GM19395 (cell line): ENCODE measurements around the gene TBC1D22B.

Experiments
- ATAC-seq: cut with Tn5 transposase; IDR thresholded peaks from one replicate; pipeline ENCODE4 v1.9.1; 2021; ENCODE audit warnings: mild to moderate bottlenecking, moderate library complexity; ENCODE audit not compliant: unreplicated experiment

The TBC1D22B gene

DNA sequence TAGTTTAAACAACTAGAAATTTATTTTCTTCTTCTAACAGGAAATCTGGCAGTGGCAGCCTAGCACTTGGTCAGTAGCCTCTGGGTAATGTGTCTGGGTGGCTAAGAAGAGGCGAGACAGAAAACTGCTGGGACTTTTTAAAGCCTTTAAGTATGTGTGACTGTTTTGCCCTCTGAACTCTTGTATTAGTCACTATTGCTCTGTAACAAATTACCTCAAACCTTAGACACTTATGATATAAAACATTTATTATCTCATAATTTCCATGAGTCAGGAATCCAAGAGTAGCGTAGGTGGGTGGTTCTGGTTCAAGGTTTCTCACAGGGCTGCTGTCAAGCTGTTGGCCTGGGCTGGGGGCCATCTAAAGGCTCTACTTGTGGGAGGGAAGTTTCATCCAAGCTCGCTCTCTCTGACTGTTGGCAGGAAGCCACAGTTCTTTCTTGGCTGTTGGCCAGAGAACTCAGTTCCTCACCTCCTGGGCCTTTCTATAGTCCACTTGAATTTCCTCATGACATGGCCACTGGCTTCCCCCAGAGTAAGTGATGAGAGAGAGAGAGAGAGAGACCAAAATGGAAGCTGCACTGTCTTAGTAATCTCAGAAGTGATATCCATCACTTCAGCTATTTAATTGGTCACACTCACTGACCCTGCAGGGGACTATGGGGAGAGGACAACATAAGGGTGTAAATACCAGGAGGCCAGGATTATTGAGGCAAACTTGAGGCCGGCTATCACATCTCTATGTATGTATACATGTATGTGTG lies 17.4 kb upstream of the TBC1D22B start:
- peak; percentile 73 for ATAC-seq

DNA sequence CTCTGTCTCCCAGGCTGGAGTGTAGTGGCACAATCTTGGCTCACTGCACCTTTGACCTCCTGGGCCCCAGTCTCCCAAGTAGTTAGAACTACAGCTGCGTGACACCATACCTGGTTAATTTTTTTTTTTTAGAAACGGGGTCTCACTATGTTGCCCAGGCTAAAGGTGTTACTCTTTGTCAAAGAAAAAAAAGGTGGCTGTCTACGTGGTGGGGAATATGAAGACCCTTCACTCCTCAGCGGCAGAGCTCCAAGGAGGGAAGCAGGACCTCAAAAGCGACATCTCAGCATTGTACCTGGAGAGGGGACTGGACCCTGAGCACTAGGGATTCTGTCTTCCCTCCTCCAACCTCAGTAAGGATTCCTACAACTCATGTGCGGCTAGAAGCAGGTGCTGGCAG lies 16.4 kb upstream of the TBC1D22B start:
- no peak for ATAC-seq

DNA sequence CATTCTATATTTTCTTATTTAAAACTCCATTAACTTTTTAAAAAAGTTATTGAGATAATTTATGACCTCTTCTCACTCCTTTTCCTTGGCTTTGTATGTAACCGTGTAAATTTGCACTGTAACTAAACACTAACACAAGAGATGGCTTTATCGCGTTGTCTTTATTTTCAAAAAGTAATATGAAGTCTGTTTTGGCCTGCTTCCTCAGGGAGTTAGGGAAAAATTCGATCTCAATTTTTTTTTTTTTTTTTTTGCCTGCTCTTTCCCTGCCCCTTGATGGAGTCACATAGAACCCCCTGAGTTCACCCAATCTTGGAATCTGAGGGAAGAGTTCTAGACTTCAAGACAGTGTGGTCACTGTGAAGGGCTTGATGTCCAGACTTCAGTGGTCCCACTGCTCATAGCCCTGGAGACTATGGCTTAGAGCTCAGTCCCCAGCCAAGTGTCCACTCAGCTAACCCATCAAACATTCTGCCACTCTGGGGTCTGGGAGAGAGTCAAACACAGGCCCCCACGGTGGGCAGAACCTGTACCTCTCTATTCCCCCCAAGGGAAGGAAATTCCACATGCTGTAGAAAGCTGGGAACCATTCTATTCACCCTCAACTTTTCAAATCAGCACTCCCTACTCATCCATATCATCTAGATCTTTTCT lies 15.7 kb upstream of the TBC1D22B start:
- no peak for ATAC-seq

DNA sequence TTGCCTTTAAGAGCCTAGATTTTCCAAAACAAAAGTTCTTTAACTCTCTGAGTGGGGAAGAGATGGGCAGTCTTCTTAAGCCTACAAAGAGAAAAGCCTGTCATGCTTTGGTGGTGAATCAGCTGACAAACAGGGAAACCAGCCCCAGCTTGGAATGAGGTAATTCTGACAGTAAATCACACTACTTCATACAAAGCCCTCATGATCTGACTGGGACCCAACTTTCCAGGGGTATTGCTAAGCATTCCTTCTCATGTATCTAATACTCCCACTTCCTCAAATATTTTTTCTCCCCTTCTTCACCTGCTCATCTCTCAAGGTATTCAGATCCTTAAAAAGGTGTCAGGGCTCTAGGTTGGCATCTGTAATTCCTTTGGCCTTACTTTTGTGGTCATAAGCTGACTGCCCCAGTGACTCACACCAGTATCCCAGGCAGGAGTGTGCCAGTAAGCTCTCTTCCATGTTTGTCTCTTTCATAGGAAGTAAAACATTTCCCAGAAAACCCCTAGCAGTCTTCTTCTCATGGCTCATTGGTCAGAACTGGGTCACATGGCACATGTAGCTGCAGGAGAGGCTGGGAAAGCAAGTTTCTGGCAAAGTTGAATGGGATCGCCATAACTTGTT lies 15.0 kb upstream of the TBC1D22B start:
- ATAC-seq = no peak

DNA sequence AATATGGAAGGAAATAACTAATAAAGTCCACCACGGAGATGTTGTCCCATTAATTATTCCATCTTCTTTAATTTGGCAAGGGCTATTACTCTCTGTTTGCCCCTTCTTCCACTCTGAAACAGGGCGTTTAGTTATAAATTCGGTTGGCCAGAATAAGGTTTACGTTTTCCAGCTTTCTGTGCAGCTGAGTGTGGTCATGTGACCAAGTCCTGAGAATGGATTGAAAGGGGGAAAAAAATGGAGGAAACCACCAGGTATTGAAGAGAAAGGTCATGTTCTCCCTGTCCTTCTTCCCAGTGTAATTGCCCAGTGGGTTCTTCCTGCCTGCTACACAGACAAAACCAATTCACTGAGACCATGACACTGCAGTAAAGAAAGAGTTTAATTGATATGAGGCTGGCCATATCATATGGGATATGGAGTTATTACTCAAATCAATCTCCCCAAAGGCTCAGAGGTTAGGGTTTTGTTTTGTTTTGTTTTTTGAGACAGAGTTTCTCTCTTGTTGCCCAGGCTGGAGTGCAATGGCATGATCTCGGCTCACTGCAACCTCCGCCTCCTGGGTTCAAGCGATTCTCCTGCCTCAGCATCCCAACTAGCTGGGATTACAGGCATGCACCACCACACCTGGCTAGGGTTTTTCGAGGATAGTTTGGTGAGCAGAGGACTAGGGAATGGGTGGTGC lies 14.3 kb upstream of the TBC1D22B start:
- ATAC-seq = no peak

DNA sequence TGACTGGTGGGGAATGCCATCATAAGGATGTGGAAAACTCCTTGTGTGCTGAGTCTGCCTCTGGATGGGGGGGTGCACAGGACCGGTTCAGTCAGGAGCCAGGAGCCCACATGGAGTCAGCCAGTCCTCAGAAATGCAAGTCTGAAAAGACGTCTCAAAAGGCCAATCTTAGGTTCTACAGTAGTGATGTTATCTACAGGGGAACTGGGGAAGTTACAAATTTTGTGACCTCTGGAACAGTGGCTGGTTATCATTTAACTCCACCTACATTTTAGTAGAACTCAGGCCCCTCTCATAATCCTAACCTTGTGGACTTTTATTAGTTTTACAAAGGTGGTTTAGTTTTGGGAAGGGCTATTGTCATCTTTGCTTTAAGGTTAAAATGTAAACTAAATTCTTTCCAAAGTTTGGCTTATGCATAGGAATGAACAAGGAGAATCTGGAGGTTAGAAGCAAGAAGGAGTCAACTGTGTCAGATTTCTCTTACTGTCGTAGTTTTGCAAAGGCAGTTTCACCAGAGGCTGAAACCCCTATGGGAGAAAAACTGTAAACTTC lies 13.7 kb upstream of the TBC1D22B start:
- no peak for ATAC-seq

DNA sequence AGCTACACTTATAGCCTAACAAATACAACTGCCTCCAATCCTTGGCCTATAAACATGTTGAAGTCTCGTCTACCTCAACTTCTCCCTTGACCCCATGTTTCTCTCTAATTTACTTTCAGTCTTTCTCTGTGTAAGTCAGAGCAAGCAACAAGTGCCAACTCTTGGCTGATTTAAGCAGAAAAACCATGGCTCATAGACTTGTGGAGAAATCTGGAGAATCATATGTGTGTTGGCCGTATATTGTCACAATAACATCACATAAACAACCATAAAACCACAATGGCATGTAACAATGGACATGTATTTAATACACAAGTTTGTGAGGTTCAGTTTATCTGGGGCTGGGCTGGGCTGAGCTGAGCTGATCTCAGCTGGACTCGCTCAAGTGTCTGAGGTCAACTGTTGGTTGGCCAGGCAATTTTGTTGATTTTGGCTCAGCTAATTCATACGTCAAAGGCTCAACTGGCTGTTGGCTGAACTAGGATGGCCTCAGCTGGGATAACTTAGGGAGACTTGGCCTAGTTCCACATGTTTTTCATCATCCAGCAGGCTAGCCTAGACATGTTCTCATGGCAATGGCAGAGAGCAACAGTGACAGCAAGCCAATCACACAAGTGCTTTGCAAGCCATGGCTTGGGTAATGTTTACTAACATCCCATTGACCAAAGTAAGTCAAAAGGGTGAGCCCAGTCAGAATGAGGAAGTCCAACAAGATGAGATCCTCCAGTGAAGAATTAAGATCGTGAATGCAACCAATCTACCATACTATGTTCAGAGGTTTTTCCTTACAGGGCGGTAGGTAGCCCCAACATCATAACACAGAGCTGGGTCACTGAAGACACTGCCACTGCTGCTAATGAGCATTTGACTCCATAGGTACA lies 12.9 kb upstream of the TBC1D22B start:
- ATAC-seq = no peak

DNA sequence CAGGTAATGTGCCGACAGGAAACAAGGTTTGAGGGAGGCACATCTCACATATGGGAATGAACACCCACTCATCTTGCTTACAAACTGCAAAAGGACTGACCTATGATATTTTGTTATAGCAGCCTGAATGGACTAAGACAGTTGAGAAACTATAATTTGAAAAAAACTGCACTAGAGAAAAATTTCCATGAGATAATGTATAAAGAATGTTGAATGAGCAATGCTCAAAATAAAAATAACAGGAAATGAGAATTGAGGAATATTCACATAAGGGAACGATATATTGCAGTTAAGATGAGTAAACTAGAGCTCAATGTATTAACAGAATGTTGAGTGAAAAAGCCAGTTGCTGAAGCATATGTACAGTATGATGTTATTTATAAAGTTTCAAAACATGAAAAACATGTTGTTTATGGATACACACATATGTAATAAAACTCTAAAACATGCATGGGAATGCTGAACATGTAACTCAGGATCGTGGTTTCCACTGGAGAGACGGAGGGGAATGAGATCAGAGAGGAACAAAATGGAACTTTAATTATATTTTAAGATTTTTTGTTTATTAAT lies 6.3 kb upstream of the TBC1D22B start:
- no peak for ATAC-seq

DNA sequence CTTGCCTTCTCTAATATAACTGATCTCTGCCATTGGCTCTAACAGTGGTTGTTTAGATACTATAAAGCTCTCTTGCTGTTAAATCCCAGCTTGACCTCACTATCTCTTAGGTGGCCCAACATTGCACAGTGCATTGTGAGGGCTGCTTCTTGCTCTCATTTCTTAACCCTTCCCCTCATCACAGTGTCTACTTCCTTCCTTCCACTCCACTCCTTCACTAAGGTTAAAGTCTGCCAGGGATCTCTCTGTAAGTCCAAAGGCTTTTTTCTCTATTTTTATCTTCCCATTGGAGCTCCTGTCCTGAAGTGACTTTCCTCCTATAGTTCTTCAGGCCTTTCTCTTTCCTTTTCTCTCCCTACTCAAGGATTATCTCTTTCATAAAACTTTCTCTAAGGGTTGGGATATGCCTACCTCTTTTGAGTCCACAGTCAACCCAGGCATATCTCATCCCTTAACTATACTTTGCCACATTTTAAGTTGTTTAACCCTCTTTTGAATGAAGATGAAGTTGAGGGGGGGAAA lies 4.0 kb upstream of the TBC1D22B start:
- no peak for ATAC-seq

DNA sequence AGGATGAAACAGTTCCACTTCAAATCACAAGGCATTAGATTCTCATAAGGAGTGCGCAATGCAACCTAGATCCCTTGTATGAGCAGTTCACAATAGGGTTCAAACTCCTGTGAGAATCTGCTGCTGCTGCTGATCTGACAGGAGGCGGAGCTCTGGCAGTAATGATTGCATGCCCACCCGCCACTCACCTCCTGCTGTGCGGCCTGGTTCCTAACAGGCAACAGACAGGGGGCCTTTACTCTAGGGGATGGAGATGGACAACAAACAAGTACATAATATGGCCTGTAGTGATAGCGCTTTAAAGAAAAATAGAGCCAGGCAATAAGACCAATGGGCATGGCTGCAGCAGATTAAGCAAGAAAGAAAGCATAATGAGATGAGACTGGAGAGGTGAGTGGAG lies 2.7 kb upstream of the TBC1D22B start:
- no peak for ATAC-seq

DNA sequence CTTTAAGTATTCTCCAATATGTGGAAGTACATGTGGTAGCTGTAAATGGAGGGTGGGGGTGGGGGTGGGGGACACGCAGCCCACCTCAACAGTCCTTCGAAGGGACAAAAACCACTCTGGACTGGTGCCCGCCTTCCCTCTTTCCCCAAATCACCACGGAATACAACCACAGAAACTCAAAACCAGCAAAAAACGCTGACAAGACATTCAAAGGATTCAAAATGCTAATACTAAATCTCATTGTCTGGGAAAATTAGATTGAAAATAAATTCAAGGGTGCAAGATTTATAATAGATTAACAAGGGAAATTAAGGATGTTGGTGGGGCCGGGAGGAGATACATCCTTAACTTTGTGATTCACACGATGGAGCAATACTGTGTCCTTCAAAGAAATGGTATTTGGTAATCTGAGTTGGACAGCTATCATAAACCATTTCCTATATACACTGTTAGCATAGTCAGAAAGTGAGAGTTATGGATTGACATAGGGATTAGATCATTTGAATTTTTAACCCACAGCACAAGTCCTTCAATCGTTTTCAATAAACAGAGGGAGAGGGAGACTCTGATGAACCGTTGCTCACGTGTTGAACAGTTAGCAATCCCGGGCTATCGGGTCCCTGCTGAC lies 766 bp upstream of the TBC1D22B start:
- ATAC-seq = no peak

DNA sequence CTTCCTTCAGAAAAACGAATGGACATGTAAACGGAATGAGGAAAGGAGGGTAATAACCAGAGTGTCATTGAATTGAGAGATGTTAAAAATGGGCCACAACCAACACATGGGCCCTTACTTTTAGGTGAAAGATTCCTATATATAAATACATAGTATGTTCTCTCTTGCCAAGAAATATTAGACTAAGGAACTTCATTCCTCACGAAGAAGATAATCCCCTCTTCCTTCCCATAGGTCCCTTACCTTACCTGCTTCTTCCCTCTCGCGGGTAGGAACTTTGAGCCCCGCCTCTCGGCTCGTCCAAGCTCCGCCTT lies 295 bp upstream of the TBC1D22B start:
- ATAC-seq = no peak

DNA sequence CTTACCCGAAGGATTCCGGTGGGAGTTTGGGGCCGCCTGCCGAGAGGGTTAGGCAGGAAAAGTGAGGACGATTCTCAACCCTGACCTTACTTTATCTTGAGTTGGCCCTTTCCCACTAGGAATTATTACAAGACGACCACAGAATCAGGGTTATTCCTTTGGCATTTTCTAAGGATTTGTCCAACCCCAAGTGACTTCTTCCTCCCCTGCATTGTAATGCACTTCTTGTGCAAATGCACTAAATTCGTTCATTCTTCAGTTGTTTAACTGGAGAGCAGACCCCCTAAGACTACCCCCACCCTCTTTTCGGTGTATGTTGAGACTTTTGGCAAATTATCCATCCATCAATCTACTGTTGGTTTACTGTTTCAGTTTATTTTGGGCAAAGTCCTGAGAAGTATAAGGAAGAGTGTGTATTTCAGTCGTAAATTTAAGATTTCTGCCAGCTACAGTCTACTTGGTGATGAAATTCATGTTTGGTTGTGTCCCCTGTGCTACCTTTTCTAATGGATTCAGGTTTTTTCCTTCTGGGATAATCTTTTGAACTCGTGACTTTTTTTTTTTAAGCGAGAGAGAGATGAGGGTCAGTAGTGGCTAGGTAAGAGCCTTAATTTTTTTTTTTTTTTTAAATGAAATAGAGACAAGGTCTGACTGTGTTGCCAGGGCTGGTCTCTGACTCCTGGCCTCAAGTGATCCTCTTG lies 983 bp downstream of the TBC1D22B start:
- no peak for ATAC-seq

DNA sequence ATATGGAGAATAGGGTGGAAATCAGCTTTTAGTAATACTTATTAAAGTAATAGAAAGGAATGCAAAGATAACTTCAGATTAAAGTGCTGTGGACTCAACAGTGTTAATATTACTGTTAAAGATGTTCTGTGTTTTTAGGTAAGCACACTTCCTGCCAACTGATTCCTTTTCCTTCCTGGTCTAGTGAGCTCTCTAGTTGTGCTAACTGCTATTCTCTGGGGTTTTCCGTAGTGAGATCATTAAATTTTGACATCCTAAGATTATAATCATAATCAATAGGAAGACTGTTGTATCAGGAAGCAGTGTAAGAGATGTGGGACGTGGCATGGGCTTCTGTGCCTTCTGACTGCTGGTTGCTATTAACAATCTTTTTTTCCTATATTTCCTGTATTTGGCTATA lies 1.6 kb downstream of the TBC1D22B start:
- ATAC-seq = no peak

DNA sequence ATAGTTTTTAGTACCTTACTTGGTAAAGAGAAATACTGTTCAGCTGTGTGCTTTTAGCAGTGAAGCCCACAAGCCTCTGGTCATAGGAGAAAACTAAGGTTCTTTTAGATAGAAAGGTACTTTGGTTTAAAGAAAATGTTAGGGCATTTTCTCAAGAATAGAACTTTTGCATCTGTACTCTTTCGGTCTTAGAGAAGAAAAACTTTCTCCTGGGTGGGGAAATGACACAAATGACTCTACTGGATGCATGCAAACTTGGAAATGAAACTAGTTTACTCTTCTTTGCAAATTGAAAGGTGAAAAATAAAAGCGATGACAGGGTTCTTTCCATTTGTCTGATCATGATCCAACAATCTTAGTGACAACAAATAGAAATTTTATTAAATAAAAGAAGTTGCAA lies 2.5 kb downstream of the TBC1D22B start:
- ATAC-seq = no peak

DNA sequence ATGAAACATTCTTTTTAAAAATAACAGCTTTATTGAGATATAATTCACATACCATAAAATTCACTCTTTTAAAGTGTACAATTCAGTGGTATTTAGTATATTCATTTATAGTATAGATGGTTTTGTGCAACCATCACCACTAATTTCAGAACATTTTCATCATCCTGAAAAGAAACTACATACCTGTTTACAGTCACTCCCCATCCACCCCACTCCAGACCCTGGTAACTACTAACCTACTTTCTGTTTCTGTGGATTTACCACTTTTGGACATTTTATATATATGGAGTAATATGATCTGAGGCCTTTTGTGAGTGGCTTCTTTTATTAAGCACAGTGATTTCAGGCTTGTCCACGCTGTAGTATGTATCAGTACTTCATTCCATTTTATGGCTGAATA lies 2.9 kb downstream of the TBC1D22B start:
- ATAC-seq = no peak

DNA sequence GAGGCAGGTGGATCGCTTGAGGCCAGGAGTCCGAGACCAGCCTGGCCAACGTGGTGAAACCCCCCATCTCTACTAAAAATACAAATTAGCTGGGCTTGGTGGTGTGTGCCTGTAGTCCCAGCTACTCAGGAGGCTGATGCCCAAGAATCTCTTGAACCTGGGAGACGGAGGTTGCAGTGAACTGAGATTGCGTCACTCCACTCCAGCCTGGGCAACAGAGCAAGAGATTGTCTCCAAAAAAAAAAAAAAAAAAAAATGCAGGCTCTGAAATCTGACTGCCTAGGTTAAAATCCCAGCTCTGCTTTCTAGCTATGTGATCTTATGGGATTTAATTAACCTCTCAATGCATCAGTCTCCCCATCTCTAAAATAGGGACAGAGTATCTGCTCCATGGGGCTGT lies 3.6 kb downstream of the TBC1D22B start:
- no peak for ATAC-seq

DNA sequence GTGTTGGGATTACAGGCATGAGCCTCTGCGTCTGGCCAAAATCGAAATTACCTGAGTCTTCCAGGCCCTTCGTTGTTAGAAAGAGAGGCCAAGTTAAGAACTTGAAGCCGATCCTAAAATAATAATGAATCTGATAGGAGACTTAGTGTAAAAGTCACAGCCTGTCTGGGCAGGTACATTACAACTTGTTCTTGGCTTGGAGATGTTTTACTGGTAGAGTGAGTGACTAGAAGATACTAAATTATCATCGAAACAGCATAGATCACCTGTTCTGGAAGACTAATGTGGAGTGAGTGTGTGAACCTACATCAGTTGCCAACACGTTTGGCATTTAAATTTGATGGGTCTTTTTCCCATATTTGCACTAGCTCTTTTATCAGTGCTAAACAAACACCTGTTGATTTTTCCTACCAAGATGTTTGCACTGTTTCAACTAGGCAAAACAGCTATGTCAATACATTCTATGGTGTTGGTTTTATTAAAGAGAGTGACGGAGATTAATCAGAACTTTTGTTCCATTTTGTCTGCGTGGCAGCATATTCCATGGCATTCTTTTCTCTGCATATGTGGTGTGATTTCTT lies 5.0 kb downstream of the TBC1D22B start:
- no peak for ATAC-seq

DNA sequence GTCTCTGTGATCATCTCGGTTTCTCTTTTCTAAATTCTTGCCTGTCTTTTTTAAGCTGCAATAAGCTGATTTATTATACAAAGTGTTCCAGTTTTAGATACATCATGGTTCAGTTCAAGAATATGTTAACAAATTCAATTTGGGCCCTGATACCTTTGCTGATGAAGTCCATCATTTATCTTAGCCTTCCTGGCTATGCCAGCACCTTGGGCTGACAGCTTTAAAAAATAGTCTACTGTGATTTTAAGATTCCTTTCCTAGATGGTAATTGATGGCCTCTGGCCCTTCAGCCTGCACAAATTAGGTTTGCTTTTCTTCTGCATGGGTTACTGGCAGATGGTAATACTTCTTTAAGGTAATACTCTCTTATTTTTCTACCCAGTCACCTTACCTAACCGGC lies 7.4 kb downstream of the TBC1D22B start:
- no peak for ATAC-seq
